ENCODE results near the gene MICU1.
"Not testable (repeated sequence)": the region's sequence is repeated elsewhere in the genome, so short reads cannot be mapped to it uniquely, and the experiment has no call there.

GRCh38 chr10:72467064-72467463, 158.8 kb downstream of the MICU1 start:
- not testable (repeated sequence) for TF ChIP-seq CTCF (IDR thresholded peaks at IDR 0.05 in 2 of 3, conservative IDR thresholded peaks at IDR 0.05 in 1 of 3; ENCODE audit: borderline replicate concordance in 1 of 3, insufficient read depth in 1 of 3, low read depth in 2 of 3, low read length in 2 of 3); POLR2AphosphoS5 (IDR thresholded peaks at IDR 0.05; ENCODE audit: low read depth, low read length); ZBTB33 (IDR thresholded peaks at IDR 0.05; ENCODE audit: extremely low read depth, insufficient replicate concordance, low read length); EZH2 (IDR thresholded peaks at IDR 0.05); ZNF274 (IDR thresholded peaks at IDR 0.05; ENCODE audit: low read depth, low read length); POLR2A (IDR thresholded peaks at IDR 0.05; ENCODE audit: borderline replicate concordance, extremely low read depth, insufficient read depth, insufficient read length); JUND (IDR thresholded peaks at IDR 0.05)

All from HCT116 (cell line).